IMR-90 (cell line): Measurements from ENCODE around the gene ZNF549. TPM values are rescaled to one million over a fixed set of nuclear protein-coding genes. Genes with fewer than 3 reads are reported as not detected.

Experiments used
- ATAC-seq: fragments of 200-7000 bp; cut with Tn5 transposase; 2 replicates; pipeline ENCODE4 v1.9.1; 2020; ENCODE audit warnings: low read depth, mild to moderate bottlenecking, moderate library complexity
- BruUV-seq: library from RNA; stranded (reverse); fragments of 400-500 nt; replicated peaks from 2 replicates; lab custom pipeline; 2021; lab: Mats Ljungman, UMichigan
- CTCF ChIA-PET: fragments of 300-600 bp; formaldehyde crosslinking; extraction: SDS; loops from one replicate; lab custom pipeline; 2021; ENCODE audit warnings: antibody characterized with exemption; lab: Yijun Ruan, JAX
- POLR2A ChIA-PET: fragments of 300-600 bp; sonication (Branson Sonifier 250); formaldehyde crosslinking; loops from one replicate; lab custom pipeline; 2022; ENCODE audit warnings: antibody characterized with exemption; ENCODE audit not compliant: unreplicated experiment; lab: Charles Lee
- DNase-seq: peaks from one replicate; pipeline ENCODE4 v3.0.0; 2013
- H2AFZ ChIP-seq: replicated peaks from 2 replicates; pipeline ENCODE3; 2013; ENCODE audit warnings: low read length, mild to moderate bottlenecking; ENCODE audit not compliant: poor library complexity
- H2AK5ac ChIP-seq: 2 replicates; pipeline ENCODE4 v1.6.1; 2013; ENCODE audit warnings: low read depth, low read length, inconsistent platforms
- H2AK9ac ChIP-seq: replicated peaks from 2 replicates; pipeline ENCODE3; 2013; ENCODE audit warnings: mild to moderate bottlenecking, low read depth, low read length, moderate library complexity; ENCODE audit not compliant: poor library complexity
- H2BK120ac ChIP-seq: 2 replicates; pipeline ENCODE4 v1.6.1; 2013; ENCODE audit warnings: low read depth, low read length, inconsistent platforms
- H2BK15ac ChIP-seq: 3 replicates; pipeline ENCODE4 v1.6.1; 2013; ENCODE audit warnings: low read depth, low read length, inconsistent platforms
- H2BK20ac ChIP-seq: 2 replicates; pipeline ENCODE4 v1.6.1; 2013; ENCODE audit warnings: low read depth, mild to moderate bottlenecking, inconsistent platforms, low read length, moderate library complexity
- H2BK5ac ChIP-seq: 2 replicates; pipeline ENCODE4 v1.6.1; 2013; ENCODE audit warnings: mild to moderate bottlenecking, low read depth, low read length, inconsistent platforms; ENCODE audit not compliant: poor library complexity, severe bottlenecking
- H3K14ac ChIP-seq: replicated peaks from 2 replicates; pipeline ENCODE4 v1.6.1; 2013; ENCODE audit warnings: low read depth, low read length, inconsistent platforms
- H3K18ac ChIP-seq: 2 replicates; pipeline ENCODE4 v1.6.1; 2013; ENCODE audit warnings: low read depth, low read length, control low read depth
- H3K23ac ChIP-seq: 2 replicates; pipeline ENCODE4 v1.6.1; 2013; ENCODE audit warnings: low read depth, low read length, inconsistent platforms
- H3K27ac ChIP-seq: 2 replicates; pipeline ENCODE4 v1.5.1; 2013; ENCODE audit warnings: mild to moderate bottlenecking, control low read depth, low read length; ENCODE audit not compliant: insufficient read depth
- H3K27me3 ChIP-seq: 2 replicates; pipeline ENCODE4 v1.6.1; 2013; ENCODE audit warnings: low read length; ENCODE audit not compliant: control insufficient read depth, insufficient read depth
- H3K36me3 ChIP-seq: 2 replicates; pipeline ENCODE4 v1.6.1; 2013; ENCODE audit warnings: low read length, mixed read lengths; ENCODE audit not compliant: control insufficient read depth, insufficient read depth
- H3K4ac ChIP-seq: 2 replicates; pipeline ENCODE4 v1.6.1; 2013; ENCODE audit warnings: low read depth, low read length, inconsistent platforms
- H3K4me1 ChIP-seq: 2 replicates; pipeline ENCODE4 v1.6.1; 2013; ENCODE audit warnings: low read length, mixed read lengths; ENCODE audit not compliant: control insufficient read depth, insufficient read depth
- H3K4me2 ChIP-seq: 2 replicates; pipeline ENCODE4 v1.6.1; 2013; ENCODE audit warnings: low read depth, mild to moderate bottlenecking, control low read depth, low read length, moderate library complexity
- H3K4me3 ChIP-seq: 2 replicates; pipeline ENCODE4 v1.5.1; 2013; ENCODE audit warnings: low read depth, mild to moderate bottlenecking, control low read depth, low read length, moderate library complexity; ENCODE audit not compliant: insufficient read depth
- H3K56ac ChIP-seq: 2 replicates; pipeline ENCODE4 v1.6.1; 2013; ENCODE audit warnings: low read length, inconsistent platforms; ENCODE audit not compliant: insufficient read depth; ENCODE audit errors: extremely low read depth
- H3K79me1 ChIP-seq, 2 experiments: 2 replicates each; pipeline ENCODE4 v1.6.1; 2013; ENCODE audit warnings: low read length in 2 of 2, inconsistent platforms in 1 of 2, low read depth in 1 of 2
- H3K9ac ChIP-seq: 2 replicates; pipeline ENCODE4 v1.6.1; 2013; ENCODE audit warnings: low read depth, low read length, control low read depth
- H3K9me1 ChIP-seq: 2 replicates; pipeline ENCODE4 v1.6.1; 2013; ENCODE audit warnings: low read length, inconsistent platforms; ENCODE audit not compliant: insufficient read depth
- H3K9me3 ChIP-seq: 2 replicates; pipeline ENCODE4 v1.6.1; 2013; ENCODE audit warnings: low read length; ENCODE audit not compliant: control insufficient read depth, insufficient read depth
- H4K20me1 ChIP-seq: 2 replicates; pipeline ENCODE4 v1.6.1; 2013; ENCODE audit warnings: low read length, inconsistent platforms; ENCODE audit not compliant: insufficient read depth
- H4K5ac ChIP-seq: 2 replicates; pipeline ENCODE4 v1.6.1; 2013; ENCODE audit warnings: mild to moderate bottlenecking, low read depth, low read length, control low read depth
- H4K8ac ChIP-seq, 2 experiments: 2 replicates each; pipeline ENCODE4 v1.6.1; 2013; ENCODE audit warnings: low read depth in 2 of 2, low read length in 2 of 2, control low read depth in 1 of 2, inconsistent platforms in 1 of 2
- H4K91ac ChIP-seq: 2 replicates; pipeline ENCODE4 v1.6.1; 2013; ENCODE audit warnings: low read depth, low read length, inconsistent platforms; ENCODE audit not compliant: insufficient read depth
- BHLHE40 ChIP-seq: fragments of 150-350 bp; IDR thresholded peaks from 2 replicates; pipeline ENCODE4 v1.6.1; 2016; ENCODE audit warnings: mild to moderate bottlenecking, low read depth, low read length
- CEBPB ChIP-seq: IDR thresholded peaks from 2 replicates; pipeline ENCODE4 v1.6.1; 2012; ENCODE audit warnings: low read depth, low read length, improper control_type of control experiment
- CHD1 ChIP-seq: IDR thresholded peaks from 2 replicates; pipeline ENCODE4 v1.6.1; 2012; ENCODE audit warnings: low read depth, low read length, improper control_type of control experiment
- CTCF ChIP-seq: conservative IDR thresholded peaks from 2 replicates; pipeline ENCODE4 v1.5.1; 2012; ENCODE audit warnings: mild to moderate bottlenecking, low read depth, low read length, improper control_type of control experiment
- ELK1 ChIP-seq: fragments of 150-350 bp; IDR thresholded peaks from 2 replicates; pipeline ENCODE4 v1.6.1; 2016; ENCODE audit warnings: low read depth, mild to moderate bottlenecking, low read length, moderate library complexity, borderline replicate concordance
- FOS ChIP-seq: fragments of 150-350 bp; IDR thresholded peaks from 2 replicates; pipeline ENCODE4 v1.6.1; 2016; ENCODE audit warnings: low read depth, low read length
- MAFK ChIP-seq: IDR thresholded peaks from 2 replicates; pipeline ENCODE4 v1.6.1; 2012; ENCODE audit warnings: low read depth, low read length, improper control_type of control experiment
- MAZ ChIP-seq: IDR thresholded peaks from 2 replicates; pipeline ENCODE4 v1.6.1; 2012; ENCODE audit warnings: low read depth, mild to moderate bottlenecking, low read length, improper control_type of control experiment, moderate library complexity, borderline replicate concordance
- MXI1 ChIP-seq: IDR thresholded peaks from 2 replicates; pipeline ENCODE4 v1.6.1; 2012; ENCODE audit warnings: low read depth, mild to moderate bottlenecking, low read length, moderate library complexity, borderline replicate concordance
- NFE2L2 ChIP-seq: fragments of 150-350 bp; IDR thresholded peaks from 2 replicates; pipeline ENCODE4 v1.6.1; 2016; ENCODE audit warnings: low read depth, mild to moderate bottlenecking, low read length
- RAD21 ChIP-seq: IDR thresholded peaks from 2 replicates; pipeline ENCODE4 v1.6.1; 2012; ENCODE audit warnings: low read length, improper control_type of control experiment
- RCOR1 ChIP-seq: IDR thresholded peaks from 2 replicates; pipeline ENCODE4 v1.6.1; 2012; ENCODE audit warnings: mild to moderate bottlenecking, low read length, improper control_type of control experiment; ENCODE audit not compliant: insufficient replicate concordance
- RFX5 ChIP-seq: IDR thresholded peaks from 2 replicates; pipeline ENCODE4 v1.8.0; 2012; ENCODE audit warnings: low read depth, mild to moderate bottlenecking, low read length, moderate library complexity
- SMC3 ChIP-seq: fragments of 150-350 bp; IDR thresholded peaks from 2 replicates; pipeline ENCODE4 v1.6.1; 2016; ENCODE audit warnings: low read depth, mild to moderate bottlenecking, antibody characterized with exemption, low read length, moderate library complexity
- WGBS, 2 experiments: methylation state at CpG; one replicate each; pipeline versions ENCODE4 v1.1.5 to v1.1.7; 2013; ENCODE audit warnings: missing lambda C conversion rate in 2 of 2; ENCODE audit not compliant: insufficient read length in 1 of 2; ENCODE audit errors: extremely low coverage in 2 of 2; 5-methylcytosine and 5-hydroxymethylcytosine counted together
- dilution Hi-C: fragments of 300-500 bp; cut with HindIII; formaldehyde crosslinking; loops from one replicate; pipeline ENCODE4 v1.14.3; 2018; ENCODE audit warnings: low sequenced_read_pairs; ENCODE audit not compliant: unreplicated experiment
- in situ Hi-C: fragments of 300-500 bp; cut with MboI; formaldehyde crosslinking; loops from 3 replicates; pipeline ENCODE4 v1.14.3; 2019; ENCODE audit warnings: low sequenced_read_pairs, inconsistent platforms, mixed read lengths
- intact Hi-C: fragments of 100-400 bp; cut with micrococcal nuclease; formaldehyde crosslinking; loops from 2 replicates; pipeline ENCODE4 v1.10.0; 2022
- polyA plus RNA-seq, 3 experiments: library from polyadenylated mRNA; depleted of rRNA; stranded (reverse); fragments of >200 nt; gene quantifications; 2 replicates each; pipeline ENCODE4 v1.2.3, GENCODE V29; 2012; ENCODE audit warnings: low replicate concordance in 1 of 3
- total RNA-seq: library from RNA; depleted of rRNA; stranded (reverse); fragments of >200 nt; gene quantifications from 2 replicates; pipeline ENCODE4 v1.2.3, GENCODE V29; 2012

The ZNF549 gene
- total and polyA plus RNA-seq, 2 of the 4 experiments (the other 2 are of a cell fraction) = 2.4 to 8.6 TPM

GRCh38 chr19:57566396-57567265, 39.5 kb downstream of the ZNF549 start:
- no peaks in the 10 kb centered on the region for H3K79me1 ChIP-seq
- BruUV-seq = no TSS peak
- H3K36me3 ChIP-seq = peaks cover 9% of the 10 kb centered on the region
- no peak overlapping the region for H2AK9ac ChIP-seq
- dilution Hi-C loops (no loop called here), intact Hi-C loops (no loop called here), in situ Hi-C loops (no loop called here)
- H3K9me3 ChIP-seq = peaks cover 75% of the 10 kb centered on the region
- H2BK15ac ChIP-seq = no peak overlapping the region
- H3K4me3 ChIP-seq = no peak overlapping the region
- no peak overlapping the region for H3K18ac ChIP-seq
- no peak overlapping the region for H3K27ac ChIP-seq
- POLR2A ChIA-PET = no interaction called here
- no peaks in the 10 kb centered on the region for H3K27me3 ChIP-seq
- H3K14ac ChIP-seq = no peak overlapping the region
- no peak overlapping the region for H2BK120ac ChIP-seq
- ATAC-seq = no peak
- CTCF ChIA-PET = no interaction called here
- H4K20me1 ChIP-seq = no peaks in the 10 kb centered on the region
- DNase-seq = peak; percentile 38
- no peaks in the 10 kb centered on the region for H3K4me1 ChIP-seq
- H3K9ac ChIP-seq = no peak overlapping the region
- H3K23ac ChIP-seq = no peak overlapping the region
- no peak overlapping the region for H4K8ac ChIP-seq
- no peak overlapping the region for H3K56ac ChIP-seq
- no peak overlapping the region for H2BK5ac ChIP-seq
- no peak overlapping the region for H3K4me2 ChIP-seq
- H4K5ac ChIP-seq = no peak overlapping the region
- no peak overlapping the region for H2BK20ac ChIP-seq
- H2AFZ ChIP-seq = no peak overlapping the region
- no peaks in the 10 kb centered on the region for H3K9me1 ChIP-seq
- H2AK5ac ChIP-seq = no peak overlapping the region
- no peak for TF ChIP-seq MAFK
- no peak for TF ChIP-seq RCOR1
- TF ChIP-seq CTCF = no peak
- TF ChIP-seq MXI1 = no peak
- TF ChIP-seq NFE2L2 = no peak
- no peak for TF ChIP-seq RFX5
- TF ChIP-seq ELK1 = no peak
- TF ChIP-seq RAD21 = no peak
- TF ChIP-seq FOS = no peak
- no peak for TF ChIP-seq CHD1
- TF ChIP-seq SMC3 = no peak
- TF ChIP-seq CEBPB = no peak
- no peak for TF ChIP-seq MAZ
- TF ChIP-seq BHLHE40 = no peak
- no peak overlapping the region for H4K91ac ChIP-seq
- WGBS, 2 experiments = no CpG with 5 or more reads among the region's 7 CpGs
- no peak overlapping the region for H3K4ac ChIP-seq
